Measurements from ENCODE around the gene EYA2.
A peak's percentile ranks its signal among the peaks of the same experiment; 100 is the strongest.
"Not testable (repeated sequence)": the region's sequence is repeated elsewhere in the genome, so short reads cannot be mapped to it uniquely, and the experiment has no call there.

EYA2 gene

GRCh38 chr20:47154089-47154488 is 259.4 kb downstream of the EYA2 start:
- no peak for DNase-seq

- no peak for DNase-seq
Measured at GRCh38 chr20:47156301-47157137, 261.9 kb downstream of the EYA2 start.

- no peak for DNase-seq
Measured at GRCh38 chr20:47159166-47159565, 264.5 kb downstream of the EYA2 start.

GRCh38 chr20:47160240-47160639 is 265.6 kb downstream of the EYA2 start:
- no peak for DNase-seq

GRCh38 chr20:47160992-47161391 is 266.3 kb downstream of the EYA2 start:
- no peak for DNase-seq

- DNase-seq, result no peak
Measured at GRCh38 chr20:47161411-47161810, 266.8 kb downstream of the EYA2 start.

GRCh38 chr20:47164140-47164539 is 269.5 kb downstream of the EYA2 start:
- DNase-seq, result no peak

- DNase-seq, result no peak
Measured at GRCh38 chr20:47165376-47165865, 270.8 kb downstream of the EYA2 start.

- no peak for DNase-seq
Measured at GRCh38 chr20:47167846-47168245, 273.2 kb downstream of the EYA2 start.

GRCh38 chr20:47172579-47172978 is 277.9 kb downstream of the EYA2 start:
- DNase-seq, result no peak

GRCh38 chr20:47173596-47174216 is 279.1 kb downstream of the EYA2 start:
- DNase-seq, result no peak

GRCh38 chr20:47174456-47175243 is 280.0 kb downstream of the EYA2 start:
- DNase-seq, result no peak

GRCh38 chr20:47175493-47175892 is 280.9 kb downstream of the EYA2 start:
- no peak for DNase-seq

GRCh38 chr20:47176217-47176616 is 281.6 kb downstream of the EYA2 start:
- DNase-seq, result not testable (repeated sequence)

- no peak for DNase-seq
Measured at GRCh38 chr20:47178277-47178676, 283.6 kb downstream of the EYA2 start.

- DNase-seq, result no peak
Measured at GRCh38 chr20:47178851-47179250, 284.2 kb downstream of the EYA2 start.

- DNase-seq, result no peak
Measured at GRCh38 chr20:47179267-47179666, 284.6 kb downstream of the EYA2 start.

GRCh38 chr20:47181056-47181862 is 286.6 kb downstream of the EYA2 start:
- peak; percentile 82 for DNase-seq

GRCh38 chr20:47183367-47183766 is 288.7 kb downstream of the EYA2 start:
- DNase-seq, result no peak

- DNase-seq, result peak; percentile 40
Measured at GRCh38 chr20:47187450-47188195, 293.0 kb downstream of the EYA2 start.

GRCh38 chr20:47188540-47188939 is 293.9 kb downstream of the EYA2 start:
- no peak for DNase-seq

- no peak for DNase-seq
Measured at GRCh38 chr20:47189060-47189459, 294.4 kb downstream of the EYA2 start.
